Liver (tissue), 3 donors: ENCODE results near the gene TSN.

Source experiments
- CTCF ChIP-seq: fragments of 150-350 bp; IDR thresholded peaks from 2 replicates; pipeline ENCODE4 v1.5.1; 2017; ENCODE audit warnings: improper control_type of control experiment, low read depth, low read length; ENCODE audit not compliant: missing input control
- EGR1 ChIP-seq, 2 donors: IDR thresholded peaks; 2 replicates each; pipeline ENCODE4 v1.6.1; 2016 to 2018; ENCODE audit warnings: antibody characterized with exemption in 2 of 2, low read depth in 2 of 2
- GABPA ChIP-seq, 2 donors: IDR thresholded peaks in 1 of 2; conservative IDR thresholded peaks in 1 of 2; 2 replicates each; pipeline ENCODE4 v1.6.1; 2016; ENCODE audit warnings: antibody characterized with exemption in 2 of 2, mild to moderate bottlenecking in 1 of 2, moderate library complexity in 1 of 2
- HNF4A ChIP-seq, 2 donors: conservative IDR thresholded peaks; 2 replicates each; pipeline ENCODE4 v1.6.1; 2016; ENCODE audit warnings: antibody characterized with exemption in 2 of 2, mild to moderate bottlenecking in 2 of 2
- HNF4G ChIP-seq: IDR thresholded peaks from 2 replicates; pipeline ENCODE4 v1.6.1; 2016; ENCODE audit warnings: antibody characterized with exemption
- JUND ChIP-seq, 2 donors: IDR thresholded peaks; 2 replicates each; pipeline ENCODE4 v1.6.1; 2016; ENCODE audit warnings: antibody characterized with exemption in 2 of 2
- MAX ChIP-seq: IDR thresholded peaks from 2 replicates; pipeline ENCODE4 v1.6.1; 2016; ENCODE audit warnings: antibody characterized with exemption
- RAD21 ChIP-seq, 2 donors: IDR thresholded peaks; 2 replicates each; pipeline ENCODE4 v1.6.1; 2016; ENCODE audit warnings: antibody characterized with exemption in 2 of 2, mild to moderate bottlenecking in 2 of 2
- SP1 ChIP-seq: IDR thresholded peaks from 2 replicates; pipeline ENCODE4 v1.6.1; 2018; ENCODE audit warnings: antibody characterized with exemption, mild to moderate bottlenecking
- TAF1 ChIP-seq: conservative IDR thresholded peaks from 2 replicates; pipeline ENCODE4 v1.6.1; 2016; ENCODE audit warnings: antibody characterized with exemption, mild to moderate bottlenecking
- YY1 ChIP-seq: IDR thresholded peaks from 2 replicates; pipeline ENCODE4 v1.6.1; 2016; ENCODE audit warnings: antibody characterized with exemption, mild to moderate bottlenecking
- TF ChIP-seq, protein P1 (sequence below): IDR thresholded peaks from 2 replicates; pipeline ENCODE4 v1.6.1; 2016; ENCODE audit warnings: antibody characterized with exemption, mild to moderate bottlenecking
- donor health status: healthy.
- donor health status: healthy.

- no peak for TF ChIP-seq MAX
- no peak for TF ChIP-seq RAD21 (IDR thresholded peaks at IDR 0.05)
- no peak for TF ChIP-seq CTCF
- no peak for TF ChIP-seq GABPA (IDR thresholded peaks at IDR 0.05 in 1 of 2, conservative IDR thresholded peaks at IDR 0.05 in 1 of 2)
- no peak for TF ChIP-seq TAF1
- TF ChIP-seq HNF4G, result no peak
- no peak for TF ChIP-seq EGR1 (IDR thresholded peaks at IDR 0.05; ENCODE audit: low read depth in 2 of 2)
- no peak for TF ChIP-seq YY1
- TF ChIP-seq, protein P1, sequence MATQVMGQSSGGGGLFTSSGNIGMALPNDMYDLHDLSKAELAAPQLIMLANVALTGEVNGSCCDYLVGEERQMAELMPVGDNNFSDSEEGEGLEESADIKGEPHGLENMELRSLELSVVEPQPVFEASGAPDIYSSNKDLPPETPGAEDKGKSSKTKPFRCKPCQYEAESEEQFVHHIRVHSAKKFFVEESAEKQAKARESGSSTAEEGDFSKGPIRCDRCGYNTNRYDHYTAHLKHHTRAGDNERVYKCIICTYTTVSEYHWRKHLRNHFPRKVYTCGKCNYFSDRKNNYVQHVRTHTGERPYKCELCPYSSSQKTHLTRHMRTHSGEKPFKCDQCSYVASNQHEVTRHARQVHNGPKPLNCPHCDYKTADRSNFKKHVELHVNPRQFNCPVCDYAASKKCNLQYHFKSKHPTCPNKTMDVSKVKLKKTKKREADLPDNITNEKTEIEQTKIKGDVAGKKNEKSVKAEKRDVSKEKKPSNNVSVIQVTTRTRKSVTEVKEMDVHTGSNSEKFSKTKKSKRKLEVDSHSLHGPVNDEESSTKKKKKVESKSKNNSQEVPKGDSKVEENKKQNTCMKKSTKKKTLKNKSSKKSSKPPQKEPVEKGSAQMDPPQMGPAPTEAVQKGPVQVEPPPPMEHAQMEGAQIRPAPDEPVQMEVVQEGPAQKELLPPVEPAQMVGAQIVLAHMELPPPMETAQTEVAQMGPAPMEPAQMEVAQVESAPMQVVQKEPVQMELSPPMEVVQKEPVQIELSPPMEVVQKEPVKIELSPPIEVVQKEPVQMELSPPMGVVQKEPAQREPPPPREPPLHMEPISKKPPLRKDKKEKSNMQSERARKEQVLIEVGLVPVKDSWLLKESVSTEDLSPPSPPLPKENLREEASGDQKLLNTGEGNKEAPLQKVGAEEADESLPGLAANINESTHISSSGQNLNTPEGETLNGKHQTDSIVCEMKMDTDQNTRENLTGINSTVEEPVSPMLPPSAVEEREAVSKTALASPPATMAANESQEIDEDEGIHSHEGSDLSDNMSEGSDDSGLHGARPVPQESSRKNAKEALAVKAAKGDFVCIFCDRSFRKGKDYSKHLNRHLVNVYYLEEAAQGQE, result no peak
- no peak for TF ChIP-seq SP1
- TF ChIP-seq HNF4A (conservative IDR thresholded peaks at IDR 0.05), result no peak
- TF ChIP-seq JUND (IDR thresholded peaks at IDR 0.05), result no peak
Observed at GRCh38 chr2:121707920-121708361, 47.5 kb upstream of the TSN start.
